Stimulated activated naive CD8-positive, alpha-beta T cell treated with anti-CD3 and anti-CD28 coated beads, Interleukin-15, amount 100 ng/mL, for 72 hours (primary cell): Measurements from ENCODE around the gene STX16.

Source experiments
- ATAC-seq: fragments of 150-1000 bp; cut with Tn5 transposase; 2 replicates; pipeline ENCODE4 v1.10.0; 2021; ENCODE audit warnings: mild to moderate bottlenecking, moderate library complexity
- DNase-seq, 2 donors: peaks; one replicate each; pipeline ENCODE4 v3.0.0; 2021 to 2022
- H3K27ac Mint-ChIP-seq, 2 donors: one replicate each; pipeline ENCODE4 v1.8.0; 2022; ENCODE audit warnings: mild to moderate bottlenecking in 2 of 2, mixed read lengths in 2 of 2, moderate library complexity in 2 of 2
- H3K27me3 Mint-ChIP-seq: one replicate; pipeline ENCODE4 v1.8.0; 2022; ENCODE audit warnings: mixed read lengths
- H3K4me1 Mint-ChIP-seq: one replicate; pipeline ENCODE4 v1.8.0; 2022; ENCODE audit warnings: mild to moderate bottlenecking, mixed read lengths
- H3K4me3 Mint-ChIP-seq, 2 donors: one replicate each; pipeline ENCODE4 v1.8.0; 2022; ENCODE audit warnings: mild to moderate bottlenecking in 2 of 2, mixed read lengths in 2 of 2, moderate library complexity in 1 of 2
- H3K9me3 Mint-ChIP-seq, 2 donors: one replicate each; pipeline ENCODE4 v1.8.0; 2022; ENCODE audit warnings: mixed read lengths in 2 of 2

STX16 gene

GRCh38 chr20:58614366-58614765, 36.7 kb upstream of the STX16 start:
- no peak for DNase-seq
- no peak for ATAC-seq
- Mint-ChIP-seq H3K9me3 (no peaks in the 10 kb centered on the region), H3K27ac (no peak overlapping the region), H3K4me3 (no peak overlapping the region), H3K27me3 (no peaks in the 10 kb centered on the region), H3K4me1 (no peaks in the 10 kb centered on the region)

GRCh38 chr20:58614984-58615760, 35.9 kb upstream of the STX16 start:
- DNase-seq (no peak), ATAC-seq (no peak)
- Mint-ChIP-seq H3K27me3 (no peaks in the 10 kb centered on the region), H3K4me1 (no peaks in the 10 kb centered on the region), H3K27ac (no peak overlapping the region), H3K9me3 (no peaks in the 10 kb centered on the region), H3K4me3 (no peak overlapping the region)

GRCh38 chr20:58616411-58616810, 34.7 kb upstream of the STX16 start:
- Mint-ChIP-seq H3K4me3 (no peak overlapping the region), H3K27ac (no peak overlapping the region), H3K9me3 (no peaks in the 10 kb centered on the region), H3K4me1 (no peaks in the 10 kb centered on the region), H3K27me3 (no peaks in the 10 kb centered on the region)
- no peak for ATAC-seq
- no peak for DNase-seq

- no peaks in the 10 kb centered on the region for H3K4me1 Mint-ChIP-seq
- no peak overlapping the region for H3K4me3 Mint-ChIP-seq
- H3K27ac Mint-ChIP-seq = no peak overlapping the region
- no peaks in the 10 kb centered on the region for H3K9me3 Mint-ChIP-seq
- no peak for ATAC-seq
- no peaks in the 10 kb centered on the region for H3K27me3 Mint-ChIP-seq
- no peak for DNase-seq
These were observed 33.9 kb upstream of the STX16 start for GRCh38 chr20:58617158-58617557.

- H3K4me3 Mint-ChIP-seq = no peak overlapping the region
- DNase-seq = no peak
- no peaks in the 10 kb centered on the region for H3K27me3 Mint-ChIP-seq
- H3K9me3 Mint-ChIP-seq = no peaks in the 10 kb centered on the region
- H3K27ac Mint-ChIP-seq = peak overlapping the region in 1 of 2 donors; percentile 61
- no peaks in the 10 kb centered on the region for H3K4me1 Mint-ChIP-seq
- ATAC-seq = no peak
These were observed 32.6 kb upstream of the STX16 start for GRCh38 chr20:58618351-58619076.

- no peak for DNase-seq
- peak overlapping the region in 1 of 2 donors; percentile 61 for H3K27ac Mint-ChIP-seq
- H3K4me3 Mint-ChIP-seq = no peak overlapping the region
- no peaks in the 10 kb centered on the region for H3K4me1 Mint-ChIP-seq
- no peaks in the 10 kb centered on the region for H3K27me3 Mint-ChIP-seq
- no peak for ATAC-seq
- no peaks in the 10 kb centered on the region for H3K9me3 Mint-ChIP-seq
These were observed 31.8 kb upstream of the STX16 start for GRCh38 chr20:58619077-58619863.

- H3K4me3 Mint-ChIP-seq = no peak overlapping the region
- ATAC-seq (no peak), DNase-seq (no peak)
- no peaks in the 10 kb centered on the region for H3K4me1 Mint-ChIP-seq
- H3K27ac Mint-ChIP-seq = no peak overlapping the region
- no peaks in the 10 kb centered on the region for H3K9me3 Mint-ChIP-seq
- H3K27me3 Mint-ChIP-seq = no peaks in the 10 kb centered on the region
These were observed 31.1 kb upstream of the STX16 start for GRCh38 chr20:58619864-58620431.

GRCh38 chr20:58621906-58622548, 29.1 kb upstream of the STX16 start:
- ATAC-seq = no peak
- peaks cover 5% of the 10 kb centered on the region for H3K4me1 Mint-ChIP-seq
- no peaks in the 10 kb centered on the region for H3K27me3 Mint-ChIP-seq
- no peak for DNase-seq
- H3K27ac Mint-ChIP-seq = no peak overlapping the region
- H3K9me3 Mint-ChIP-seq = no peaks in the 10 kb centered on the region
- H3K4me3 Mint-ChIP-seq = no peak overlapping the region

- H3K9me3 Mint-ChIP-seq = no peaks in the 10 kb centered on the region
- ATAC-seq (no peak), DNase-seq (no peak)
- H3K4me1 Mint-ChIP-seq = peaks cover 5% of the 10 kb centered on the region
- no peak overlapping the region for H3K27ac Mint-ChIP-seq
- H3K4me3 Mint-ChIP-seq = no peak overlapping the region
- no peaks in the 10 kb centered on the region for H3K27me3 Mint-ChIP-seq
These were observed 28.2 kb upstream of the STX16 start for GRCh38 chr20:58622671-58623578.

- H3K4me1 Mint-ChIP-seq = peaks cover 5% of the 10 kb centered on the region
- no peak for DNase-seq
- no peak overlapping the region for H3K4me3 Mint-ChIP-seq
- H3K9me3 Mint-ChIP-seq = no peaks in the 10 kb centered on the region
- ATAC-seq = no peak
- no peaks in the 10 kb centered on the region for H3K27me3 Mint-ChIP-seq
- H3K27ac Mint-ChIP-seq = no peak overlapping the region
These were observed 27.3 kb upstream of the STX16 start for GRCh38 chr20:58623579-58624473.

- peak overlapping the region in 1 of 2 donors; percentile 71 for H3K27ac Mint-ChIP-seq
- no peaks in the 10 kb centered on the region for H3K27me3 Mint-ChIP-seq
- H3K4me3 Mint-ChIP-seq = no peak overlapping the region
- peaks cover 5% of the 10 kb centered on the region for H3K4me1 Mint-ChIP-seq
- no peak for DNase-seq
- no peak for ATAC-seq
- H3K9me3 Mint-ChIP-seq = no peaks in the 10 kb centered on the region
These were observed 26.4 kb upstream of the STX16 start for GRCh38 chr20:58624687-58625086.

- no peak overlapping the region for H3K4me3 Mint-ChIP-seq
- ATAC-seq (no peak), DNase-seq (no peak)
- H3K27me3 Mint-ChIP-seq = no peaks in the 10 kb centered on the region
- H3K9me3 Mint-ChIP-seq = no peaks in the 10 kb centered on the region
- H3K4me1 Mint-ChIP-seq = peaks cover 5% of the 10 kb centered on the region
- H3K27ac Mint-ChIP-seq = no peak overlapping the region
These were observed 25.5 kb upstream of the STX16 start for GRCh38 chr20:58625585-58625984.

- Mint-ChIP-seq H3K27me3 (no peaks in the 10 kb centered on the region), H3K27ac (no peak overlapping the region)
- no peak for DNase-seq
These were observed 25.0 kb upstream of the STX16 start for GRCh38 chr20:58626051-58626450.

More at GRCh38 chr20:58626051-58626450, 25.0 kb upstream of the STX16 start:
- Mint-ChIP-seq H3K9me3 (no peaks in the 10 kb centered on the region), H3K4me3 (no peak overlapping the region), H3K4me1 (peaks cover 5% of the 10 kb centered on the region)
- ATAC-seq = no peak
